Liver (tissue), 9 donors: ENCODE measurements around the gene CDIPT. TPM values are rescaled to one million over a fixed set of nuclear protein-coding genes. Genes with fewer than 3 reads are reported as not detected.

Experiments used
- DNase-seq: peaks from one replicate; pipeline ENCODE4 v3.0.0-alpha.2; 2017; ENCODE audit warnings: low spot score
- H3K27ac ChIP-seq, 2 donors: one replicate each; pipeline ENCODE4 v1.7.0; 2013; ENCODE audit warnings: inconsistent platforms in 2 of 2, low read length in 2 of 2, control low read depth in 1 of 2, low read depth in 1 of 2, mild to moderate bottlenecking in 1 of 2
- H3K27me3 ChIP-seq, 4 donors: one replicate each; pipeline versions ENCODE4 v1.6.1 to v1.7.0; 2013; ENCODE audit warnings: low read length in 3 of 4, inconsistent platforms in 1 of 4, mild to moderate bottlenecking in 1 of 4, moderate library complexity in 1 of 4; ENCODE audit not compliant: control insufficient read depth in 4 of 4, insufficient read depth in 4 of 4
- H3K36me3 ChIP-seq, 4 donors: one replicate each; pipeline versions ENCODE4 v1.6.1 to v1.7.0; 2013; ENCODE audit warnings: low read length in 3 of 4, mild to moderate bottlenecking in 3 of 4, low read depth in 1 of 4, moderate library complexity in 1 of 4; ENCODE audit not compliant: control insufficient read depth in 4 of 4, insufficient read depth in 3 of 4
- H3K4me1 ChIP-seq, 4 donors: one replicate each; pipeline versions ENCODE4 v1.6.1 to v1.7.0; 2013; ENCODE audit warnings: low read length in 3 of 4, mild to moderate bottlenecking in 3 of 4, moderate library complexity in 1 of 4; ENCODE audit not compliant: control insufficient read depth in 4 of 4, insufficient read depth in 4 of 4
- H3K4me3 ChIP-seq, 3 donors: one replicate each; pipeline versions ENCODE4 v1.6.1 to v1.7.0; 2013; ENCODE audit warnings: low read length in 3 of 3, control low read depth in 1 of 3, low read depth in 1 of 3, mild to moderate bottlenecking in 1 of 3
- H3K9ac ChIP-seq, 2 donors: one replicate each; pipeline ENCODE4 v1.7.0; 2013; ENCODE audit warnings: low read length in 2 of 2, mild to moderate bottlenecking in 2 of 2, moderate library complexity in 2 of 2, control low read depth in 1 of 2, low read depth in 1 of 2
- H3K9me3 ChIP-seq, 4 donors: one replicate each; pipeline versions ENCODE4 v1.6.1 to v1.7.0; 2013; ENCODE audit warnings: low read length in 3 of 4; ENCODE audit not compliant: control insufficient read depth in 4 of 4
- EGR1 ChIP-seq, 2 donors: IDR thresholded peaks; 2 replicates each; pipeline ENCODE4 v1.6.1; 2016 to 2018; ENCODE audit warnings: antibody characterized with exemption in 2 of 2, low read depth in 2 of 2
- FOXA1 ChIP-seq: IDR thresholded peaks from 2 replicates; pipeline ENCODE4 v1.6.1; 2016; ENCODE audit warnings: antibody characterized with exemption
- FOXA2 ChIP-seq: IDR thresholded peaks from 2 replicates; pipeline ENCODE4 v1.6.1; 2016; ENCODE audit warnings: antibody characterized with exemption
- GABPA ChIP-seq, 2 donors: IDR thresholded peaks in 1 of 2; conservative IDR thresholded peaks in 1 of 2; 2 replicates each; pipeline ENCODE4 v1.6.1; 2016; ENCODE audit warnings: antibody characterized with exemption in 2 of 2, mild to moderate bottlenecking in 1 of 2, moderate library complexity in 1 of 2
- HNF4A ChIP-seq, 2 donors: conservative IDR thresholded peaks; 2 replicates each; pipeline ENCODE4 v1.6.1; 2016; ENCODE audit warnings: antibody characterized with exemption in 2 of 2, mild to moderate bottlenecking in 2 of 2
- HNF4G ChIP-seq: IDR thresholded peaks from 2 replicates; pipeline ENCODE4 v1.6.1; 2016; ENCODE audit warnings: antibody characterized with exemption
- JUND ChIP-seq, 2 donors: IDR thresholded peaks; 2 replicates each; pipeline ENCODE4 v1.6.1; 2016; ENCODE audit warnings: antibody characterized with exemption in 2 of 2
- NR2F2 ChIP-seq: IDR thresholded peaks from 2 replicates; pipeline ENCODE4 v1.6.1; 2016; ENCODE audit warnings: antibody characterized with exemption
- RAD21 ChIP-seq, 2 donors: IDR thresholded peaks; 2 replicates each; pipeline ENCODE4 v1.6.1; 2016; ENCODE audit warnings: antibody characterized with exemption in 2 of 2, mild to moderate bottlenecking in 2 of 2
- RXRA ChIP-seq, 2 donors: IDR thresholded peaks; 2 replicates each; pipeline ENCODE4 v1.6.1; 2017 to 2018; ENCODE audit warnings: antibody characterized with exemption in 2 of 2, mild to moderate bottlenecking in 1 of 2
- SP1 ChIP-seq: IDR thresholded peaks from 2 replicates; pipeline ENCODE4 v1.6.1; 2018; ENCODE audit warnings: antibody characterized with exemption, mild to moderate bottlenecking
- TAF1 ChIP-seq: conservative IDR thresholded peaks from 2 replicates; pipeline ENCODE4 v1.6.1; 2016; ENCODE audit warnings: antibody characterized with exemption, mild to moderate bottlenecking
- YY1 ChIP-seq: IDR thresholded peaks from 2 replicates; pipeline ENCODE4 v1.6.1; 2016; ENCODE audit warnings: antibody characterized with exemption, mild to moderate bottlenecking
- WGBS: extraction: QIAGEN DNeasy Blood & Tissue Kit; methylation state at CpG from one replicate; pipeline ENCODE4 v1.1.7; 2013; 5-methylcytosine and 5-hydroxymethylcytosine counted together
- polyA plus RNA-seq, 2 donors: library from polyadenylated mRNA; stranded (reverse) in 1 of 2; unstranded in 1 of 2; fragments of 200-250 nt in 1 of 2; fragments of >200 nt in 1 of 2; fragmentation: Nextera tagmentation in 1 of 2; extraction: Ambion mirVana in 1 of 2; gene quantifications; one replicate each; pipeline versions ENCODE4 v1.2.1 to v1.2.3, GENCODE V29; 2013 to 2015
- total RNA-seq, 2 donors: library from RNA; depleted of rRNA; stranded (reverse); fragments of >200 nt; gene quantifications; one replicate each; pipeline ENCODE4 v1.2.3, GENCODE V29; 2014
- TF ChIP-seq, protein P1 (sequence below): fragments of 150-350 bp; IDR thresholded peaks from 2 replicates; pipeline ENCODE4 v1.5.1; 2017; ENCODE audit warnings: improper control_type of control experiment, low read depth, low read length; ENCODE audit not compliant: missing input control
- TF ChIP-seq, protein P2 (sequence below): IDR thresholded peaks from 2 replicates; pipeline ENCODE4 v1.6.1; 2016; ENCODE audit warnings: antibody characterized with exemption
- TF ChIP-seq, protein P3 (sequence below): IDR thresholded peaks from 2 replicates; pipeline ENCODE4 v1.6.1; 2016; ENCODE audit warnings: antibody characterized with exemption
- TF ChIP-seq, protein P4 (sequence below): IDR thresholded peaks from 2 replicates; pipeline ENCODE4 v1.6.1; 2016; ENCODE audit warnings: antibody characterized with exemption
- TF ChIP-seq, protein P5 (sequence below): IDR thresholded peaks from 2 replicates; pipeline ENCODE4 v1.6.1; 2016; ENCODE audit warnings: antibody characterized with exemption, mild to moderate bottlenecking
- donor health status: healthy.
- donor health status: healthy.
- donor health status: healthy.
- donor health status: healthy.
- donor health status: healthy.

Gene CDIPT, protein sequence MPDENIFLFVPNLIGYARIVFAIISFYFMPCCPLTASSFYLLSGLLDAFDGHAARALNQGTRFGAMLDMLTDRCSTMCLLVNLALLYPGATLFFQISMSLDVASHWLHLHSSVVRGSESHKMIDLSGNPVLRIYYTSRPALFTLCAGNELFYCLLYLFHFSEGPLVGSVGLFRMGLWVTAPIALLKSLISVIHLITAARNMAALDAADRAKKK
- total RNA-seq = 10 to 100 TPM; 31.4 to 38.7 TPM
- polyA plus RNA-seq = 100 to 1,000 TPM in 1 of 2 donors, 10 to 100 TPM in 1; 38.1 to 102 TPM

DNA sequence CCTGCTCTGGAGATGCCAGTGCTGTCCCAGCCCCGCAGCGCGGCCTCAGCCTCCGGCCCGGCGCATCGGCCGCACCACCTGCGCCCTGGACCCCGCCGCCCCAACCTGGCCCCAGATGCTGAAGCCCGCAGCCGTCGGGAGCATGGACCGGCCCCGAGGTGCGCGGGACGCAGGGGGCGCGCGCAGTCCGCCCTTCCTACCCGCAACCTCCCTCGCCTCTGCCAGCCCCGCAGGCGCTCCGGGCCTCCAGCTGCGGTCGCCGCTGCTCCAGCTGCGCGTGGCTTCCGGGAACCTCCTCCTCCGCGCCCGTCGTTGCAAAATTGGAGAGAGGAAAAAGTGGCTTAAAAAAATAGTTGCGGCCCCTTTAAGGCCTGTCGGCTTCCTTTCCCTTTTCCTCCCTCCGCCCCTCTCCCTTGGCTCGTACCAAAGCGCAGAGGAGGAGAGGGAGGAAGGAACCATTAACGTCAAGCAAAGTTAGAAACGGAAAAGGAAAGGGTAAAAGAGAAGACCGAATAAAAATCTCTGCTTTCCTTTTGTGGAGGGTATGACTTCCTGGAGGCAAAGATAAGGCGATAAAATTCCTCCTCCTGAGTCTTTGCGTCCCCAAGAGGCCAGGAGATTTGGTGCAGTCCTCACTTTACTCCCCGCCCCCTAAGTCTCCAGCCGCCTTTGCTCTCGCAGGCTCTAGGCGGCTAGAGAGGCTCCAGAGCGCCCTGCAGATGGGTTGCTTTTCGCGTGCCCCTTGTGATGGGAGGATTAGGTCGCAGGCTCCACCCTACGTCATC is at the start of gene CDIPT:
TSS of gene CDIPT (minus strand) at position 343 of the 785 bp plus-strand sequence. CDS start 369 bp downstream, outside the sequence.
- TF ChIP-seq FOXA1 (peak; percentile 11), RXRA (IDR thresholded peaks at IDR 0.05) (peak; percentile 68 to 85), RAD21 (IDR thresholded peaks at IDR 0.05) (peak; percentile 57 to 68), GABPA (IDR thresholded peaks at IDR 0.05 in 1 of 2, conservative IDR thresholded peaks at IDR 0.05 in 1 of 2) (peak in 1 of 2 donors; percentile 79), NR2F2 (peak; percentile 69), TAF1 (peak; percentile 92), JUND (IDR thresholded peaks at IDR 0.05) (peak in 1 of 2 donors; percentile 85), YY1 (peak; percentile 88), EGR1 (IDR thresholded peaks at IDR 0.05; ENCODE audit: low read depth in 2 of 2) (peak; percentile 45 to 77), SP1 (peak; percentile 90), HNF4A (conservative IDR thresholded peaks at IDR 0.05) (peak; percentile 44 to 73), FOXA2 (no peak), HNF4G (no peak)
- TF ChIP-seq, protein P1, sequence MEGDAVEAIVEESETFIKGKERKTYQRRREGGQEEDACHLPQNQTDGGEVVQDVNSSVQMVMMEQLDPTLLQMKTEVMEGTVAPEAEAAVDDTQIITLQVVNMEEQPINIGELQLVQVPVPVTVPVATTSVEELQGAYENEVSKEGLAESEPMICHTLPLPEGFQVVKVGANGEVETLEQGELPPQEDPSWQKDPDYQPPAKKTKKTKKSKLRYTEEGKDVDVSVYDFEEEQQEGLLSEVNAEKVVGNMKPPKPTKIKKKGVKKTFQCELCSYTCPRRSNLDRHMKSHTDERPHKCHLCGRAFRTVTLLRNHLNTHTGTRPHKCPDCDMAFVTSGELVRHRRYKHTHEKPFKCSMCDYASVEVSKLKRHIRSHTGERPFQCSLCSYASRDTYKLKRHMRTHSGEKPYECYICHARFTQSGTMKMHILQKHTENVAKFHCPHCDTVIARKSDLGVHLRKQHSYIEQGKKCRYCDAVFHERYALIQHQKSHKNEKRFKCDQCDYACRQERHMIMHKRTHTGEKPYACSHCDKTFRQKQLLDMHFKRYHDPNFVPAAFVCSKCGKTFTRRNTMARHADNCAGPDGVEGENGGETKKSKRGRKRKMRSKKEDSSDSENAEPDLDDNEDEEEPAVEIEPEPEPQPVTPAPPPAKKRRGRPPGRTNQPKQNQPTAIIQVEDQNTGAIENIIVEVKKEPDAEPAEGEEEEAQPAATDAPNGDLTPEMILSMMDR = peak; percentile 38
- TF ChIP-seq, protein P2, sequence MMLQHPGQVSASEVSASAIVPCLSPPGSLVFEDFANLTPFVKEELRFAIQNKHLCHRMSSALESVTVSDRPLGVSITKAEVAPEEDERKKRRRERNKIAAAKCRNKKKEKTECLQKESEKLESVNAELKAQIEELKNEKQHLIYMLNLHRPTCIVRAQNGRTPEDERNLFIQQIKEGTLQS = no peak
- TF ChIP-seq, protein P3, sequence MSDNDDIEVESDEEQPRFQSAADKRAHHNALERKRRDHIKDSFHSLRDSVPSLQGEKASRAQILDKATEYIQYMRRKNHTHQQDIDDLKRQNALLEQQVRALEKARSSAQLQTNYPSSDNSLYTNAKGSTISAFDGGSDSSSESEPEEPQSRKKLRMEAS = peak; percentile 97
- TF ChIP-seq, protein P4, sequence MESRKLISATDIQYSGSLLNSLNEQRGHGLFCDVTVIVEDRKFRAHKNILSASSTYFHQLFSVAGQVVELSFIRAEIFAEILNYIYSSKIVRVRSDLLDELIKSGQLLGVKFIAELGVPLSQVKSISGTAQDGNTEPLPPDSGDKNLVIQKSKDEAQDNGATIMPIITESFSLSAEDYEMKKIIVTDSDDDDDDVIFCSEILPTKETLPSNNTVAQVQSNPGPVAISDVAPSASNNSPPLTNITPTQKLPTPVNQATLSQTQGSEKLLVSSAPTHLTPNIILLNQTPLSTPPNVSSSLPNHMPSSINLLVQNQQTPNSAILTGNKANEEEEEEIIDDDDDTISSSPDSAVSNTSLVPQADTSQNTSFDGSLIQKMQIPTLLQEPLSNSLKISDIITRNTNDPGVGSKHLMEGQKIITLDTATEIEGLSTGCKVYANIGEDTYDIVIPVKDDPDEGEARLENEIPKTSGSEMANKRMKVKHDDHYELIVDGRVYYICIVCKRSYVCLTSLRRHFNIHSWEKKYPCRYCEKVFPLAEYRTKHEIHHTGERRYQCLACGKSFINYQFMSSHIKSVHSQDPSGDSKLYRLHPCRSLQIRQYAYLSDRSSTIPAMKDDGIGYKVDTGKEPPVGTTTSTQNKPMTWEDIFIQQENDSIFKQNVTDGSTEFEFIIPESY = peak; percentile 93
- TF ChIP-seq, protein P5, sequence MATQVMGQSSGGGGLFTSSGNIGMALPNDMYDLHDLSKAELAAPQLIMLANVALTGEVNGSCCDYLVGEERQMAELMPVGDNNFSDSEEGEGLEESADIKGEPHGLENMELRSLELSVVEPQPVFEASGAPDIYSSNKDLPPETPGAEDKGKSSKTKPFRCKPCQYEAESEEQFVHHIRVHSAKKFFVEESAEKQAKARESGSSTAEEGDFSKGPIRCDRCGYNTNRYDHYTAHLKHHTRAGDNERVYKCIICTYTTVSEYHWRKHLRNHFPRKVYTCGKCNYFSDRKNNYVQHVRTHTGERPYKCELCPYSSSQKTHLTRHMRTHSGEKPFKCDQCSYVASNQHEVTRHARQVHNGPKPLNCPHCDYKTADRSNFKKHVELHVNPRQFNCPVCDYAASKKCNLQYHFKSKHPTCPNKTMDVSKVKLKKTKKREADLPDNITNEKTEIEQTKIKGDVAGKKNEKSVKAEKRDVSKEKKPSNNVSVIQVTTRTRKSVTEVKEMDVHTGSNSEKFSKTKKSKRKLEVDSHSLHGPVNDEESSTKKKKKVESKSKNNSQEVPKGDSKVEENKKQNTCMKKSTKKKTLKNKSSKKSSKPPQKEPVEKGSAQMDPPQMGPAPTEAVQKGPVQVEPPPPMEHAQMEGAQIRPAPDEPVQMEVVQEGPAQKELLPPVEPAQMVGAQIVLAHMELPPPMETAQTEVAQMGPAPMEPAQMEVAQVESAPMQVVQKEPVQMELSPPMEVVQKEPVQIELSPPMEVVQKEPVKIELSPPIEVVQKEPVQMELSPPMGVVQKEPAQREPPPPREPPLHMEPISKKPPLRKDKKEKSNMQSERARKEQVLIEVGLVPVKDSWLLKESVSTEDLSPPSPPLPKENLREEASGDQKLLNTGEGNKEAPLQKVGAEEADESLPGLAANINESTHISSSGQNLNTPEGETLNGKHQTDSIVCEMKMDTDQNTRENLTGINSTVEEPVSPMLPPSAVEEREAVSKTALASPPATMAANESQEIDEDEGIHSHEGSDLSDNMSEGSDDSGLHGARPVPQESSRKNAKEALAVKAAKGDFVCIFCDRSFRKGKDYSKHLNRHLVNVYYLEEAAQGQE = peak; percentile 78
- DNase-seq = peak; percentile 88
- Histone ChIP-seq H3K4me1 (peaks cover 7 to 36% (median 22%) of the 10 kb centered on the region in 4 donors), H3K4me3 (peak within 1 kb of the TSS; percentile 87 to 98 (median 93)), H3K9ac (peak within 1 kb of the TSS; percentile 56 to 97), H3K27ac (peak within 1 kb of the TSS; percentile 88 to 95), H3K36me3 (peaks cover 0 to 19% (median 8%) of the 10 kb centered on the region in 4 donors), H3K9me3 (no peaks in the 10 kb centered on the region), H3K27me3 (no peaks in the 10 kb centered on the region)
- WGBS = under 1% methylated on average over 56 of the region's 57 CpGs
